ENCODE data around the gene IQGAP3. TPM values are rescaled to one million over a fixed set of nuclear protein-coding genes. Genes with fewer than 3 reads are reported as not detected.

IQGAP3 gene
- total and polyA plus RNA-seq, 7 donors: 0.55 to 11.2 (median 0.76) TPM; not detected in 1

GRCh38 chr1:156566436-156566835 lies 5.9 kb downstream of the IQGAP3 start:
- peaks cover 0 to 4% (median 0%) of the 10 kb centered on the region in 4 donors for H3K4me1 ChIP-seq
- TF ChIP-seq, protein P1, sequence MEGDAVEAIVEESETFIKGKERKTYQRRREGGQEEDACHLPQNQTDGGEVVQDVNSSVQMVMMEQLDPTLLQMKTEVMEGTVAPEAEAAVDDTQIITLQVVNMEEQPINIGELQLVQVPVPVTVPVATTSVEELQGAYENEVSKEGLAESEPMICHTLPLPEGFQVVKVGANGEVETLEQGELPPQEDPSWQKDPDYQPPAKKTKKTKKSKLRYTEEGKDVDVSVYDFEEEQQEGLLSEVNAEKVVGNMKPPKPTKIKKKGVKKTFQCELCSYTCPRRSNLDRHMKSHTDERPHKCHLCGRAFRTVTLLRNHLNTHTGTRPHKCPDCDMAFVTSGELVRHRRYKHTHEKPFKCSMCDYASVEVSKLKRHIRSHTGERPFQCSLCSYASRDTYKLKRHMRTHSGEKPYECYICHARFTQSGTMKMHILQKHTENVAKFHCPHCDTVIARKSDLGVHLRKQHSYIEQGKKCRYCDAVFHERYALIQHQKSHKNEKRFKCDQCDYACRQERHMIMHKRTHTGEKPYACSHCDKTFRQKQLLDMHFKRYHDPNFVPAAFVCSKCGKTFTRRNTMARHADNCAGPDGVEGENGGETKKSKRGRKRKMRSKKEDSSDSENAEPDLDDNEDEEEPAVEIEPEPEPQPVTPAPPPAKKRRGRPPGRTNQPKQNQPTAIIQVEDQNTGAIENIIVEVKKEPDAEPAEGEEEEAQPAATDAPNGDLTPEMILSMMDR (IDR thresholded peaks at IDR 0.05): no peak
- TF ChIP-seq EP300 (IDR thresholded peaks at IDR 0.05) (no peak), POLR2AphosphoS5 (IDR thresholded peaks at IDR 0.05) (no peak), POLR2A (IDR thresholded peaks at IDR 0.05) (no peak)
- WGBS, 2 donors: 87 to 93% methylated on average over 4 of the region's 4 CpGs
- H3K27me3 ChIP-seq: peaks cover 0 to 6% (median 4%) of the 10 kb centered on the region in 3 donors
- H3K9me3 ChIP-seq: no peaks in the 10 kb centered on the region
- peak; percentile 24 for DNase-seq
- no peak overlapping the region for H3K4me3 ChIP-seq
- intact Hi-C loops (cut with DNase I): no loop called here
- H3K36me3 ChIP-seq: no peaks in the 10 kb centered on the region
- no peak overlapping the region for H3K27ac ChIP-seq

DNA sequence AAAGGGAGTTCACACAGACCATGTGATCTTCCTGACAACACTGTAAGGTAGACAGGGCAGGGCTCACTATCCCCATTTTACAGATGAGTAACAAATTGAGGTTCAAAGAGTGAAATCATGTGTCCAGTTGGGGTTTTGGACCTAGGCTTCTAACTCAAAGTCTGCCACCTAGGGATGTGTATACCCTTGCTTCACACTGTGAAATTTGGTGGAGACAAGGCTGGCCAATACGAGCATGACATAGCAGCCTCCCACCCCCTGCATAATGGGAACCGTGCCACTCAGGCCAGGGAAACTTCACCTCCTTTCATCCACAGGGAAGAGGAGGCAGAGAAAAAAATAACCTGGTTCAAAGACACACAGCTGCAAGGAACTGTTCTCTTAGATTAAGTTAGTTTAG lies 6.8 kb downstream of the IQGAP3 start:
- H3K4me1 ChIP-seq: no peaks in the 10 kb centered on the region
- no peaks in the 10 kb centered on the region for H3K9me3 ChIP-seq
- 90 to 92% methylated on average over 2 of the region's 2 CpGs for WGBS, 2 donors
- no peak overlapping the region for H3K4me3 ChIP-seq
- peak; percentile 32 for DNase-seq
- H3K36me3 ChIP-seq: no peaks in the 10 kb centered on the region
- peaks cover 0 to 4% (median 0%) of the 10 kb centered on the region in 3 donors for H3K27me3 ChIP-seq
- TF ChIP-seq, protein P1 (IDR thresholded peaks at IDR 0.05): no peak
- TF ChIP-seq POLR2A (IDR thresholded peaks at IDR 0.05) (no peak), POLR2AphosphoS5 (IDR thresholded peaks at IDR 0.05) (no peak), EP300 (IDR thresholded peaks at IDR 0.05) (no peak)
- intact Hi-C loops (cut with DNase I): no loop called here
- no peak overlapping the region for H3K27ac ChIP-seq

DNA sequence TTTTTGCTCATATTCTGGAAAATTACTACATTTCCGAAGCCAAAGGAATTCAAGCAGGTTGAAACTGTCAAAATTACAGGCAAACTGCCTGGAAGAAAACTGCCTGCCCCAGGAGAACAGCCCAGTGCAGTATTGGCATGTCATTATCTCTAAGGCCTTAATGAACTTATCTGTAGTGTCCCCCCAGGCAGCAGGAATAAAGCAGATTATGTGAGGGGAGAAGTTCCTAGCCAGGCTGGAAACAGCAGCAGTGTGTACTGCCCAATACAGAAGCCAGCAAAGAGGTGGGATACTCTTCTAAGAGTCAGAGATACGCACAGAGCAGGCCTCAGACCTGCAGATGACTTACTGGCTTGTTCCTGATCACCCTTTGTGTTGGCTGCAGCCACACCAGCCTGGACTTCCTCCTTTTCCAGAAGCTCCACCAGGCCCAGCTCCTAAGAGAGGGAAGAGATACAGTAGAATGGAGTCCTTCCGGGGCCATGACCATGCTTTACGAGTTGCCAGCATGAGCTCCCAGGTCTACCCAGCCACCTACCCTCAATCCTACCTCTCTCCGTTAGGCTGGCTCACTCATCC lies 11.7 kb downstream of the IQGAP3 start:
- intact Hi-C loops (cut with DNase I): no loop called here
- Histone ChIP-seq H3K4me3 (no peak overlapping the region), H3K27ac (peak overlapping the region in 2 of 4 donors; percentile 37 to 39), H3K9me3 (no peaks in the 10 kb centered on the region), H3K4me1 (no peaks in the 10 kb centered on the region), H3K36me3 (no peaks in the 10 kb centered on the region), H3K27me3 (no peaks in the 10 kb centered on the region)
- TF ChIP-seq, protein P1 (IDR thresholded peaks at IDR 0.05): no peak
- TF ChIP-seq POLR2AphosphoS5 (IDR thresholded peaks at IDR 0.05) (no peak), POLR2A (IDR thresholded peaks at IDR 0.05) (no peak), EP300 (IDR thresholded peaks at IDR 0.05) (no peak)
- peak; percentile 65 for DNase-seq
- WGBS, 2 donors: 77 to 78% methylated on average over 5 of the region's 5 CpGs

DNA sequence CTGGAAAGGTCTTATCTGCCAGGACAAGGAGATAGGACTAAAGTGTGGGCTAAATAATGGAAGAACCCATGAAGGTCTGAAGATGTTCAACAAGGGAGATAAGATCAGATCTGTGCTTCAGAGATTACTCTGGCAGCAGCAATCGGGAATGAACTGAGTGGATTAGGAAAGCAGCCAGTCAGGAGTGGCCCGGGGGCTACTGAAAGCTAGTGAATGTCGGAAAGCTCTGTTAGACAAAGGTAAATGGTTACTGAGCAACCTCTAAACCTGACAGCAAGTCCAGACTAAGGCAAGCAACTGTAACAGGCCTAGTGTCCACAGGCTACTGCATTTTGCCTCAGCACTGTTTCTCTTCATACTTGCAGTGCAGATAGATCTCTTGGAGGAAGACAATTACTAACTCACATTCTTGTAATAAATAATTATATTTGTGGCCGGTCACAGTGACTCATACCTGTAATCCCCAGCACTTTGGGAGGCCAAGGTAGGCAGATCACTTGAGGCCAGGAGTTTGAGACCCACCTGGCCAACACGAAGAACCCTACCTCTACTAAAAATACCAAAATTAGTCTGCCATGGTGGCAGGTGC lies 12.5 kb downstream of the IQGAP3 start:
- peak; percentile 25 for DNase-seq
- no peaks in the 10 kb centered on the region for H3K36me3 ChIP-seq
- H3K4me1 ChIP-seq: no peaks in the 10 kb centered on the region
- intact Hi-C loops (cut with DNase I): no loop called here
- H3K9me3 ChIP-seq: no peaks in the 10 kb centered on the region
- H3K27me3 ChIP-seq: no peaks in the 10 kb centered on the region
- TF ChIP-seq POLR2AphosphoS5 (IDR thresholded peaks at IDR 0.05) (no peak), POLR2A (IDR thresholded peaks at IDR 0.05) (no peak), EP300 (IDR thresholded peaks at IDR 0.05) (no peak)
- TF ChIP-seq, protein P1 (IDR thresholded peaks at IDR 0.05): no peak
- peak overlapping the region in 2 of 4 donors; percentile 22 to 37 for H3K27ac ChIP-seq
- H3K4me3 ChIP-seq: no peak overlapping the region
- WGBS, 2 donors: 79 to 84% methylated on average over 5 of the region's 5 CpGs

Measured in sigmoid colon (tissue), 7 donors.